GM12878 (cell line): ENCODE results near the gene SULT6B1.

ENCODE experiments used
- ATF3 ChIP-seq: IDR thresholded peaks from 2 replicates; pipeline ENCODE4 v1.6.1; 2011; ENCODE audit warnings: low read depth, mild to moderate bottlenecking, low read length, moderate library complexity, borderline replicate concordance; ENCODE audit errors: extremely low read depth
- BHLHE40 ChIP-seq, 2 experiments: fragments of 450-650 bp in 1 of 2; IDR thresholded peaks; 2 replicates each; pipeline ENCODE4 v1.6.1; 2011 to 2017; ENCODE audit warnings: low read depth in 2 of 2, borderline replicate concordance in 1 of 2, improper control_type of control experiment in 1 of 2, low read length in 1 of 2, mild to moderate bottlenecking in 1 of 2
- CHD4 ChIP-seq: fragments of 200-600 bp; sonication (generic); IDR thresholded peaks from 2 replicates; pipeline ENCODE4 v1.6.1; 2016; ENCODE audit warnings: mild to moderate bottlenecking
- CTCF ChIP-seq, 3 experiments: IDR thresholded peaks in 2 of 3; conservative IDR thresholded peaks in 1 of 3; 2 replicates each; pipeline ENCODE4 v1.5.1; 2011; ENCODE audit warnings: low read depth in 3 of 3, low read length in 3 of 3, mild to moderate bottlenecking in 3 of 3, control low read depth in 2 of 3, moderate library complexity in 2 of 3, inconsistent platforms in 1 of 3, mixed read lengths in 1 of 3; ENCODE audit not compliant: control insufficient read depth in 2 of 3, insufficient read depth in 1 of 3; ENCODE audit errors: extremely low read depth in 1 of 3
- MTA3 ChIP-seq: IDR thresholded peaks from 2 replicates; pipeline ENCODE4 v1.6.1; 2012; ENCODE audit warnings: low read length, inconsistent platforms, borderline replicate concordance
- POLR2A ChIP-seq: IDR thresholded peaks from 2 replicates; pipeline ENCODE4 v1.6.1; 2011; ENCODE audit warnings: low read depth, mild to moderate bottlenecking, low read length
- PRDM15 ChIP-seq: fragments of 450-650 bp; formaldehyde crosslinking; IDR thresholded peaks from 2 replicates; pipeline ENCODE4 v1.4.0; 2020; ENCODE audit warnings: mild to moderate bottlenecking, moderate library complexity
- SUZ12 ChIP-seq: fragments of 200-600 bp; sonication (generic); IDR thresholded peaks from one replicate; pipeline ENCODE4 v1.6.1; 2018; ENCODE audit warnings: antibody characterized with exemption, mild to moderate bottlenecking; ENCODE audit not compliant: unreplicated experiment
- TCF12 ChIP-seq: IDR thresholded peaks from 2 replicates; pipeline ENCODE4 v1.6.1; 2011; ENCODE audit warnings: low read depth, mild to moderate bottlenecking, low read length
- USF2 ChIP-seq: IDR thresholded peaks from 2 replicates; pipeline ENCODE4 v1.6.1; 2011; ENCODE audit warnings: low read depth, low read length, improper control_type of control experiment, borderline replicate concordance
- ZBTB4 ChIP-seq: fragments of 450-650 bp; formaldehyde crosslinking; IDR thresholded peaks from 2 replicates; pipeline ENCODE4 v1.4.0; 2022; ENCODE audit warnings: mild to moderate bottlenecking, moderate library complexity
- ZNF217 ChIP-seq: fragments of 450-650 bp; IDR thresholded peaks from 2 replicates; pipeline ENCODE4 v1.6.1; 2017; ENCODE audit warnings: antibody characterized with exemption, mild to moderate bottlenecking

GRCh38 chr2:37191253-37191652 lies 2.8 kb upstream of the SULT6B1 start:
- TF ChIP-seq PRDM15 (CRISPR knock-in tag) (no peak), SUZ12 (no peak), ZBTB4 (CRISPR knock-in tag) (no peak), TCF12 (no peak), POLR2A (no peak), BHLHE40 (IDR thresholded peaks at IDR 0.05; ENCODE audit: borderline replicate concordance in 1 of 2, low read depth in 2 of 2, low read length in 1 of 2) (no peak), CHD4 (no peak), ZNF217 (no peak), ATF3 (no peak), MTA3 (no peak), USF2 (no peak), CTCF (IDR thresholded peaks at IDR 0.05 in 2 of 3, conservative IDR thresholded peaks at IDR 0.05 in 1 of 3; ENCODE audit: control insufficient read depth in 2 of 3, extremely low read depth in 1 of 3, insufficient read depth in 1 of 3, low read depth in 3 of 3, low read length in 3 of 3) (no peak)
